DMS79 (cell line): Measurements from ENCODE around the gene OR5B21.

Source experiments
- DNase-seq: peaks from one replicate; lab custom pipeline; 2025; lab: John Stamatoyannopoulos, UW

Gene OR5B21

DNA sequence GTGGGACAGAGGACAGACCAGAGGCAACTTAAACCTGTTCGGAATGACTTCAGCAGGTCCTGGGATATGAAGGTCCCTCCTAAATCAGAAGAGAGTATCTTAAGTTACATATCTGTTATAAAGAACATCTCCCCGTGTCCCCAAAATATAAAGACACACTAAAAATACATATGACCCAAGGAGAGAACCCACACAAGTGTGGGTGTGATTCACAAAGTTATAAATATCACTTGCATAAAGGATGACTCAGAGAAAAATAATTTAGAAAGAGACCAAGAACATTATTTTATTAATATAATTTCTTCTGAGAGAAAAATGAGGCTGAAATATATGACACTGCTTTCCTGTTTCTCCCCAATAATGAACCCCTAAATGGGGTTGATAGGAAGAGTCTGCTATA is 14.2 kb downstream of the OR5B21 start:
- no peak for DNase-seq

DNA sequence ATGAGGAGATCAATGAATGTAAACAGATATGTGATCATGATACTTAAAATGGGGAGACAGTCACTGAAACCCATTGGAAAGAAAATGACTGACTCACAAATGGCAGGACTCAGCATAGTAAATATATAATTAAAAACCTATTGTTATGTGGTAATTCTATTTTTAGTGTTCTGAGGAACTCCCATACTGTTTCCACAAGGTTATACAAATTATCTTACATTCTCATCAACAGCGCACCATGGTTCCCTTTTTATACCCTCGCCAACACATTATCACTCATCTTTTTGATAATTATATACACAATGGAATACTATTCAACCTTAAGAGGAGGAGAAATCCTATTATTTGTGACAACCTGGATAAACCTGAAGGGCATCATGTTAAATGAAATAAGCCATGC is 17.1 kb downstream of the OR5B21 start:
- DNase-seq: no peak

- DNase-seq: no peak
These were observed 20.7 kb downstream of the OR5B21 start for GRCh38 chr11:58487170-58487569.

DNA sequence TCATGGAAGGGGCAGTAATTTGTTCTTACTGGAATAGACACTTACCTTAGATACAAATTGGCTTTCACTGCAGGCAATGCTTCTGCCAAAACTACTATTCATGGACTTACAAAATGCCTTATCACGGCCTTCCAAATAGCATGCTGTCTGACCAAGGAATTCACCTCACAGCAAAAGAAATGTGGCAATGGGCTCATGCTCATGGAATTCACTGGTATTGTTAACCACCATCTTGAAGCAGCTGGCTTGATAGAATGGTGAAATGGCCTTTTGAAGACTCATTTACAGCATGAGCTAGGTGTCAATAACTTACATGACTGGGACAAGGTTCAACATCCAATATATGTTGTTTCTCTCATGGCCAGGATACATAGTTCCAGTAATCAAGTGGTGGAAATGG is 21.9 kb downstream of the OR5B21 start:
- DNase-seq: no peak

DNA sequence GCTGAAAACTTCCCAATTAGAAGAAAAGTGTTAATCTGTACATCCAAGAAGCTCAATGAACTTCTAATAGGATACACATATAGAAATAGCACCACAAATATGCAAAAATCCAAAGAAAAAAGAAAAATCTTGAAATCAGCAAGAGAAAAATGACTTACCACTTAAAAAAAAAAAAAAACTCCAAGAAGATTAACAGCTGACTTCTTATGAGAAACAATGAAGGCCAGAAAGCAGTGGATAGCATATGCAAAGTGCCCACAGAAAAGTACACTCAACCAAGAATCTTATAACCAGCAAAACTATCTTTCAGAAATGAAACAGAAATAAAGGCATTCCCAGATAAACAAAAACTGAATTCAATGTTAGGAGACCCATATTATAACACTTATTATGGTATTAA is 36.0 kb downstream of the OR5B21 start:
- DNase-seq: no peak

- no peak for DNase-seq
These were observed 41.6 kb downstream of the OR5B21 start for GRCh38 chr11:58466293-58466692.

DNA sequence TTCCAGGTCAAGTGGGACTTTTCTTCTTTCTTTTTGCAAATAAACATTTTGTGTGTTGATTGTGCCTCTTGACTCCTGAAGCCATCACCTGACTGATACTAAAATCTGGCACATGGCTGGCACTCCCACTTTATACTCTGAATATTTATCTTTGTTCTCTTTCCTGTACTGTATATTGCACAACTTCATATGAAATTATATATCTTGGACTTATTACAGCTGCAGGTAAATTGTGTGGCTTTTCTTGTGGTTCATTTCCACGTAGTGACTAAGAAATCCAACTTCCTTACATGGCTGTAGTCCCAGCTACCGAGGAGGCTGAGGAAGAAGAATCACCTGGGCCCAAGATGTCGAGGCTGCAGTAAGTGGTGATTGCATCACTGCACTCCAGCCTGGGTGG is 42.2 kb downstream of the OR5B21 start:
- DNase-seq: no peak
